Right lobe of liver (tissue), 6 donors: ENCODE measurements around the gene OVCA2. TPM values are rescaled to one million over a fixed set of nuclear protein-coding genes. Genes with fewer than 3 reads are reported as not detected.

Experiments
- ATAC-seq, 4 donors: fragments of 200-7000 bp; cut with Tn5 transposase; one replicate each; pipeline ENCODE4 v1.9.1; 2020; ENCODE audit warnings: mild to moderate bottlenecking in 4 of 4, moderate library complexity in 4 of 4
- DNase-seq, 3 donors: peaks; one replicate each; pipeline ENCODE4 v3.0.0-alpha.2; 2020
- H3K27ac ChIP-seq, 3 donors: fragments of 200-600 bp; one replicate each; pipeline ENCODE4 v1.8.0; 2022
- H3K27me3 ChIP-seq, 2 donors: fragments of 200-600 bp; one replicate each; pipeline ENCODE4 v1.8.0; 2022
- H3K36me3 ChIP-seq, 4 donors: fragments of 200-600 bp; sonication (generic) in 1 of 4; one replicate each; pipeline versions ENCODE4 v1.5.1 to v1.8.0; 2017 to 2022; ENCODE audit warnings: control low read depth in 1 of 4
- H3K4me1 ChIP-seq, 4 donors: fragments of 200-600 bp; sonication (generic) in 1 of 4; one replicate each; pipeline versions ENCODE4 v1.5.1 to v1.8.0; 2017 to 2022; ENCODE audit warnings: control low read depth in 1 of 4
- H3K4me3 ChIP-seq, 3 donors: fragments of 200-600 bp; one replicate each; pipeline ENCODE4 v1.8.0; 2022
- H3K9me3 ChIP-seq, 4 donors: fragments of 200-600 bp; sonication (generic) in 1 of 4; one replicate each; pipeline versions ENCODE4 v1.5.1 to v1.8.0; 2017 to 2022; ENCODE audit warnings: control low read depth in 1 of 4
- CTCF ChIP-seq, 4 donors: fragments of 200-600 bp in 3 of 4; fragments of 450-650 bp in 1 of 4; IDR thresholded peaks; one replicate each; pipeline versions ENCODE4 v1.5.1 to v1.8.0; 2016 to 2022; ENCODE audit warnings: antibody characterized with exemption in 4 of 4, mild to moderate bottlenecking in 2 of 4
- POLR2A ChIP-seq: fragments of 450-650 bp; IDR thresholded peaks from one replicate; pipeline ENCODE4 v1.6.1; 2017; ENCODE audit warnings: antibody characterized with exemption, mild to moderate bottlenecking
- WGBS: methylation state at CpG from one replicate; pipeline ENCODE4 v1.1.6; 2018; ENCODE audit warnings: low coverage, low lambda C conversion rate; ENCODE audit not compliant: insufficient coverage; ENCODE audit errors: missing lambda C conversion rate; 5-methylcytosine and 5-hydroxymethylcytosine counted together
- intact Hi-C, 2 donors: fragments of 100-400 bp; cut with DNase I; formaldehyde crosslinking; loops; one replicate each; pipeline versions ENCODE4 v1.11.2 to v1.14.1; 2022
- total RNA-seq, 6 experiments: library from RNA; depleted of rRNA in 2 of 6; stranded (reverse); fragments of >200 nt in 2 of 6; fragmentation: NEBNext Ultra II Directional in 3 of 6; extraction: Animal tissue kit (Norgen Biotek cat#: 25700) in 3 of 6; gene quantifications; one replicate each; pipeline versions ENCODE4 v1.1.0 to v1.2.4, GENCODE V29; 2016 to 2023
- donor health status: DM: no; HTN: yes; CAD: no.
- donor health status: DM: no; HTN: no; CAD: no.
- donor health status: DM: no; HTN: no; CAD: no.
- donor health status: DM: no; HTN: yes; CAD: no.
- donor health status: DM: no; HTN: yes; CAD: no.

The OVCA2 gene
- total RNA-seq, 6 experiments from 2014 or later, result 10.3 to 36.2 (median 14.8) TPM

GRCh38 chr17:2029911-2030778, 11.7 kb upstream of the OVCA2 start, which contains the start of gene DPH1:
DPH1 (plus strand) TSS chr17:2030153; CDS start chr17:2030170, 17 bp downstream.
- 0% methylated on average over 23 of the region's 59 CpGs for WGBS
- Histone ChIP-seq H3K4me3 (peak within 1 kb of the TSS; percentile 99 to 100 (median 99)), H3K9me3 (no peaks in the 10 kb centered on the region), H3K4me1 (peaks cover 0 to 23% (median 7%) of the 10 kb centered on the region in 4 donors), H3K27ac (peak within 1 kb of the TSS; percentile 48 to 57 (median 56)), H3K36me3 (no peaks in the 10 kb centered on the region), H3K27me3 (no peaks in the 10 kb centered on the region)
- ATAC-seq (peak; percentile 87 to 91 (median 88)), DNase-seq (peak; percentile 90 to 92 (median 91))
- intact Hi-C loops, result loop anchor here (5.0 kb wide), 1 partner anchor 123 kb away; no protein-coding TSS in a partner anchor
- TF ChIP-seq POLR2A (peak; percentile 12), CTCF (IDR thresholded peaks at IDR 0.05) (no peak)

- Histone ChIP-seq H3K4me3 (peak overlapping the region; percentile 99 to 100 (median 99)), H3K9me3 (no peaks in the 10 kb centered on the region), H3K27me3 (no peaks in the 10 kb centered on the region), H3K36me3 (peaks cover 0 to 2% (median 0%) of the 10 kb centered on the region in 4 donors), H3K4me1 (peaks cover 0 to 17% (median 4%) of the 10 kb centered on the region in 4 donors), H3K27ac (no peak overlapping the region)
- WGBS, result 22% methylated on average over 9 of the region's 10 CpGs
- DNase-seq, result peak in 1 of 3 donors; percentile 63
- TF ChIP-seq POLR2A, result no peak
- peak; percentile 47 to 49 (median 47) for TF ChIP-seq CTCF (IDR thresholded peaks at IDR 0.05)
- intact Hi-C loops, result no loop called here
- ATAC-seq, result no peak
These were observed 11.1 kb upstream of the OVCA2 start for GRCh38 chr17:2030779-2031163.

GRCh38 chr17:2033153-2033552, 8.7 kb upstream of the OVCA2 start:
- WGBS, result no CpG with 5 or more reads among the region's 7 CpGs
- intact Hi-C loops, result no loop called here
- ATAC-seq, result no peak

GRCh38 chr17:2034157-2034556, 7.7 kb upstream of the OVCA2 start:
- DNase-seq, result no peak
- H3K27ac ChIP-seq, result no peak overlapping the region
- ATAC-seq, result no peak
- peaks cover 0 to 15% (median 3%) of the 10 kb centered on the region in 4 donors for H3K4me1 ChIP-seq
- no peaks in the 10 kb centered on the region for H3K9me3 ChIP-seq
- intact Hi-C loops, result no loop called here
- TF ChIP-seq POLR2A, result no peak
- no peak for TF ChIP-seq CTCF (IDR thresholded peaks at IDR 0.05)
- H3K27me3 ChIP-seq, result no peaks in the 10 kb centered on the region
- no peak overlapping the region for H3K4me3 ChIP-seq
- 92% methylated on average over 5 of the region's 7 CpGs for WGBS
- peaks cover 0 to 15% (median 7%) of the 10 kb centered on the region in 4 donors for H3K36me3 ChIP-seq

More at GRCh38 chr17:2033153-2033552, 8.7 kb upstream of the OVCA2 start:
- Histone ChIP-seq H3K27me3 (no peaks in the 10 kb centered on the region), H3K4me3 (no peak overlapping the region), H3K36me3 (peaks cover 0 to 15% (median 7%) of the 10 kb centered on the region in 4 donors), H3K27ac (no peak overlapping the region), H3K9me3 (no peaks in the 10 kb centered on the region), H3K4me1 (peaks cover 0 to 15% (median 3%) of the 10 kb centered on the region in 4 donors)
- TF ChIP-seq POLR2A, result no peak
- TF ChIP-seq CTCF (IDR thresholded peaks at IDR 0.05), result no peak
- DNase-seq, result no peak
